Choroid plexus epithelial cell (primary cell): ENCODE results near the gene LAMB3.
A peak's percentile ranks its signal among the peaks of the same experiment; 100 is the strongest.

Source experiments
- DNase-seq: peaks from one replicate; pipeline ENCODE4 v3.0.0-alpha.2; 2010; ENCODE audit warnings: low read depth
- H3K4me3 ChIP-seq: 2 replicates; pipeline ENCODE4 v1.5.1; 2011; ENCODE audit warnings: low read depth, mild to moderate bottlenecking, control low read depth, low read length, moderate library complexity
- TF ChIP-seq, protein P1 (sequence below): conservative IDR thresholded peaks from 2 replicates; pipeline ENCODE4 v1.5.1; 2011; ENCODE audit warnings: low read depth, mild to moderate bottlenecking, control low read depth, inconsistent platforms, low read length, moderate library complexity

The LAMB3 gene

DNA sequence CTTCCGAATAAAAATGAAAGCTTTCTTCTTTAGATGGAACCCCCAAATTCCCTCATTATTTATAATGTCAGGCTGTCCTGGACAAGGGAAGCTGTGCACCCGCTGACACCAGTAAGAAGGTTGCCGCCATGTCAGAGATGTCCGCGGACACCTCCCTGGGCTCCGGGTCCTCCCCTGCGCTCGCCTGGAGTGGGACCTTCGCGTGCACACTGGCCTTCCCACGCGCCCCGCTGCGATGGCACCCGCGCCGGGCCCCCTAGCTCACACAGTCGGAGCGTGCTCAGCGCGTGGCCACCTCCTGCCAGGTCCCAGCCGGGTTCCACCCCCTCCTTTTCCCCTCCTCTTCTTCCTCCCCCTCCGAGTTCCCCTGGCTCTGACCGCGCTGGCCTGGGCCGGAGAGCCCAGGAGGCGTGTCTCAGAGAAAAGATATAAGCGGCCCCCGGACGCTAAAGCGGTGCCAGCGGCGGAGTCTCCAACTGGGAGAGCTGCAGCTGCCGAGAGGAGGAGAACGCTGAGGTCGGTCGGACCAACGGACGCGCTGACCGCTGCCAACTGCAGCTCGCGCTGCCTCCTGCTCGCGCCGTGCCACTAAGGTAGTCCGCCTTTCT, 22.8 kb upstream of the LAMB3 start, which contains the start of gene G0S2:
TSS of gene G0S2 (plus strand) at position 456 of the 608 bp plus-strand sequence. CDS start 273 bp downstream, outside the sequence.
- DNase-seq = peak; percentile 50
- TF ChIP-seq, protein P1, sequence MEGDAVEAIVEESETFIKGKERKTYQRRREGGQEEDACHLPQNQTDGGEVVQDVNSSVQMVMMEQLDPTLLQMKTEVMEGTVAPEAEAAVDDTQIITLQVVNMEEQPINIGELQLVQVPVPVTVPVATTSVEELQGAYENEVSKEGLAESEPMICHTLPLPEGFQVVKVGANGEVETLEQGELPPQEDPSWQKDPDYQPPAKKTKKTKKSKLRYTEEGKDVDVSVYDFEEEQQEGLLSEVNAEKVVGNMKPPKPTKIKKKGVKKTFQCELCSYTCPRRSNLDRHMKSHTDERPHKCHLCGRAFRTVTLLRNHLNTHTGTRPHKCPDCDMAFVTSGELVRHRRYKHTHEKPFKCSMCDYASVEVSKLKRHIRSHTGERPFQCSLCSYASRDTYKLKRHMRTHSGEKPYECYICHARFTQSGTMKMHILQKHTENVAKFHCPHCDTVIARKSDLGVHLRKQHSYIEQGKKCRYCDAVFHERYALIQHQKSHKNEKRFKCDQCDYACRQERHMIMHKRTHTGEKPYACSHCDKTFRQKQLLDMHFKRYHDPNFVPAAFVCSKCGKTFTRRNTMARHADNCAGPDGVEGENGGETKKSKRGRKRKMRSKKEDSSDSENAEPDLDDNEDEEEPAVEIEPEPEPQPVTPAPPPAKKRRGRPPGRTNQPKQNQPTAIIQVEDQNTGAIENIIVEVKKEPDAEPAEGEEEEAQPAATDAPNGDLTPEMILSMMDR = no peak
- peak within 1 kb of the TSS; percentile 61 for H3K4me3 ChIP-seq

GRCh38 chr1:209673631-209674417, 21.6 kb upstream of the LAMB3 start:
- TF ChIP-seq, protein P1 = no peak
- no peak for DNase-seq
- H3K4me3 ChIP-seq = no peak overlapping the region

GRCh38 chr1:209672705-209673630, 20.7 kb upstream of the LAMB3 start:
- TF ChIP-seq, protein P1 = no peak
- peak; percentile 47 for DNase-seq
- no peak overlapping the region for H3K4me3 ChIP-seq

DNA sequence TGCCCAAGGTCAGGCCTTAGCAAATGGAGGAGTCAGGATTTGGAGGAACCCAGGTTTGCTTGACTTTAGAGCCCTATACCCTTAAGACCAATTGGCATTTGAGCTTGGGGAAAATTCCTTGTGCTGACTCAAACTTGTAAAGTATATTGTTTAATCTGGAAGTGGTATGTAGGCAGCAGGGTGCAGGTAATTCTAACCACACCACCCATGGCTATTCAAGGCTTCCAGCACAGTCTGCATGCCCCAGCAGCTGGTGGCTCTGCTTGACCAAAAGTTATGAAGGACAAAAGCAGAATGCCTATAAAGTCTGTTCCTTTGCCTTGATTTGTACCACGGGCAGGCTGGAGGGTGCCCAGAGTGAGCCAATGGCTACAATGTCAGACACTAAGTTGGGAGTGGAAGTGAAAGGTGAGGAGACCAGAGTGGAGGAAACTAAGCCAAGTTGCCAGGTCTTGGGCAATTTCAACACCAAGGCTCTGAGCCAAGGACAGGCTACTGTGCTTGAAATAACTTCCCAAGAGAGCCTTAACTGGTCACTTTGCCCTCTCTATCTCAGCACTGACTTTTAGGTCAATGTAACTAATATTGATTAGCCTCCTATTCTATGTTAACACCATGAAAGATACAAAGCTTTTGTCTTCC, 18.3 kb upstream of the LAMB3 start:
- TF ChIP-seq, protein P1 = no peak
- peak; percentile 51 for DNase-seq
- no peak overlapping the region for H3K4me3 ChIP-seq

- TF ChIP-seq, protein P1 = no peak
- DNase-seq = peak; percentile 19
- no peak overlapping the region for H3K4me3 ChIP-seq
Measured at GRCh38 chr1:209667708-209668107, 15.5 kb upstream of the LAMB3 start.

DNA sequence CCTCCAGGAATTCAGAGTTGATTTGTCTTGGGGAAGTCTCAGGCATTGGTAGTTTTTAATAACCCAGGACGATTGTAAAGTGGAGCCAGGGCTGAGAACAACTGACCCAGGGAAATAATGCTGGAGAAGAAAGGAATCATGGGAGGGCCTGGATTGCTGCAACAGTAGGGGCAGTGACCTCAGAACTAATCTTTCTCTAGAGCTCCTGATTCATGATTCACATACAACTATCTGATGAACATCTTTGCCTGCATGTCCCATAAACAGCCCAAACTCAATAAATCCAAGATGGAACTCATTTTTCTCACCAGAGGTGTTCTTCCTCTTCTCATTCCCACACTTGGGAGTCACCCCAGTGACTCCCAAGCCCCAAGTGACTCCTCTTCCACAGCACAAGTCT, 14.9 kb upstream of the LAMB3 start:
- TF ChIP-seq, protein P1 = no peak
- H3K4me3 ChIP-seq = no peak overlapping the region
- peak; percentile 26 for DNase-seq
